Epithelial cell of esophagus (primary cell): ENCODE data around the gene SCAF11.

ENCODE experiments used
- DNase-seq: peaks from one replicate; pipeline ENCODE4 v3.0.0; 2010; ENCODE audit warnings: low read depth
- H3K4me3 ChIP-seq: 2 replicates; pipeline ENCODE4 v1.5.1; 2011; ENCODE audit warnings: mild to moderate bottlenecking, low read length, control low read depth
- TF ChIP-seq, protein P1 (sequence below): IDR thresholded peaks from 2 replicates; pipeline ENCODE4 v1.5.1; 2011; ENCODE audit warnings: low read depth, mild to moderate bottlenecking, low read length, control low read depth, inconsistent platforms; ENCODE audit not compliant: insufficient read depth; ENCODE audit errors: missing control alignments

Gene SCAF11

DNA sequence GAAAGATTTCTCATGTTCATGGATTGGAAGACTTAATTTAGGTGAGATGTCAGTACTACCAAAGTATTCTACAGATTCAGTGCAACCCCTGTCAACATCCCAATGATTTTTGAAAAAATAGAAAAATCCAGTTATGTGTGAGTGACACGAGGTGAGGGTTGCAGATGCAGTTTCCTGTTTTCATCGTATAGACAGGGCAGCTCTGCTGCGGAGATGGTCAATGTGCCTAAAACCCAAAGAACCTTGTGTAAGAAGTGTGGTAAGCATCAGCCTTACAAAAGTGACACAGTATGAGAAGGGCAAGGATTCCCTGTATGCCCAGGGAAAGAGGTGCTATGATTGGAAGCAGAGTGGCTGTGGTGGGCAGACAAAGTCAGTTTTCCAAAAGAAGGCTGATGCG, 94.4 kb downstream of the SCAF11 start:
- TF ChIP-seq, protein P1, sequence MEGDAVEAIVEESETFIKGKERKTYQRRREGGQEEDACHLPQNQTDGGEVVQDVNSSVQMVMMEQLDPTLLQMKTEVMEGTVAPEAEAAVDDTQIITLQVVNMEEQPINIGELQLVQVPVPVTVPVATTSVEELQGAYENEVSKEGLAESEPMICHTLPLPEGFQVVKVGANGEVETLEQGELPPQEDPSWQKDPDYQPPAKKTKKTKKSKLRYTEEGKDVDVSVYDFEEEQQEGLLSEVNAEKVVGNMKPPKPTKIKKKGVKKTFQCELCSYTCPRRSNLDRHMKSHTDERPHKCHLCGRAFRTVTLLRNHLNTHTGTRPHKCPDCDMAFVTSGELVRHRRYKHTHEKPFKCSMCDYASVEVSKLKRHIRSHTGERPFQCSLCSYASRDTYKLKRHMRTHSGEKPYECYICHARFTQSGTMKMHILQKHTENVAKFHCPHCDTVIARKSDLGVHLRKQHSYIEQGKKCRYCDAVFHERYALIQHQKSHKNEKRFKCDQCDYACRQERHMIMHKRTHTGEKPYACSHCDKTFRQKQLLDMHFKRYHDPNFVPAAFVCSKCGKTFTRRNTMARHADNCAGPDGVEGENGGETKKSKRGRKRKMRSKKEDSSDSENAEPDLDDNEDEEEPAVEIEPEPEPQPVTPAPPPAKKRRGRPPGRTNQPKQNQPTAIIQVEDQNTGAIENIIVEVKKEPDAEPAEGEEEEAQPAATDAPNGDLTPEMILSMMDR, result no peak
- H3K4me3 ChIP-seq, result no peak overlapping the region
- DNase-seq, result no peak

DNA sequence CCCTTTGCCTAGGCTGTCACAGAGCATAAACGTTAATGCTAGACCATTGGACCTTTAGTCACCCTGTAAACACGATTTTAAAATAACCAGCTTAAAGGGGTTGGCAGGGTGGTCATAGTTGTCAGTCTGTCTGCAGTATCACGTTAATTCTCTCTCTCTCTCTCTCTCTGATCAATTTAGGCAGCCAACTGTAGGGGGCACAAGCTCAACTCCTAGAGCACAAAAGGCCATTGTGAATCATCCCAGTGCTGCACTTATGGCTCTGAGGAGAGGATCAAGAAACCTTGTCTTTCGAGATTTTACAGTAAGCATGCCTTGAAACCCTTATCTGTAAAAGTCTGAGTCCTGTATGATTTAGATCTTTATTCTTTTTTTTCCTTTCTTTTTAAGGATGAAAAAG, 97.1 kb downstream of the SCAF11 start:
- no peak overlapping the region for H3K4me3 ChIP-seq
- TF ChIP-seq, protein P1, result no peak
- DNase-seq, result peak; percentile 19

DNA sequence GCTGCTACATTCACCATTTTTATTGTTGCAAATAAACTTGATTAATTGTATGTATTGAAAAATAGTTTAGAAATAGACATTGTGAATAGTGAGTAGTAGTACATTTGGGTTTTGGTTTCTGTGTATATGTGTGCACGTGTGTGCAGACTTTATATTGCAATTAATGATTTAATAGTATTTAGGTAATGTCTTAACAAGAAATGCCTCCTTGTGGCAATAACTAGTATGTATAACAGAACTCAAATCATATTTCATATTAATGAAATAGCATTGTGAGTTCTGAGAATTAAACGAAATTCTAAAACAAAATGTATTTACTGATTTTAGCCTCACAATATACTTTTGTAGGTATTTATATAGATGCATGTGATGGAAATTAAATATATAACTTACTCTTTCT, 100.1 kb downstream of the SCAF11 start:
- TF ChIP-seq, protein P1, result no peak
- DNase-seq, result no peak

DNA sequence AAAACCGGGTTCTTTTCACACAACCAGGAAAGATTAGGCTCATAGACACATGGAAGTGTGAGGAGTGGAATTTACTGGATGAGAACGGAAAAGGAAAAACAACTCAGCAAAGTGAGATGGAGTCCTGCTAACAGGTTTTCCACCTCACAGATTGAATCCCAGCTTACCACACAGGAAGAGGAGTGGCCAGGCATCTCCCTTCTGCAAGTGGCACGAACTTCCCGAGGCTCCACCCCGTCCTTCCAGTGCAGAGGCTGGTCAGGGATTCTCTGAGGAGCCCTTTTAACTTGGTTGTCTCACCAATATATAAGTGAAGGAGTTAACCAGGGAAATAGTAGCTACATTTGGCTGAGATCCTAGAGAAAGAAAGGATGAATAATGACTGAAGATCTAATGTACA, 102.8 kb downstream of the SCAF11 start:
- no peak for DNase-seq
- no peak overlapping the region for H3K4me3 ChIP-seq

More for the DNA sequence above, 100.1 kb downstream of the SCAF11 start:
- H3K4me3 ChIP-seq, result no peak overlapping the region

DNA sequence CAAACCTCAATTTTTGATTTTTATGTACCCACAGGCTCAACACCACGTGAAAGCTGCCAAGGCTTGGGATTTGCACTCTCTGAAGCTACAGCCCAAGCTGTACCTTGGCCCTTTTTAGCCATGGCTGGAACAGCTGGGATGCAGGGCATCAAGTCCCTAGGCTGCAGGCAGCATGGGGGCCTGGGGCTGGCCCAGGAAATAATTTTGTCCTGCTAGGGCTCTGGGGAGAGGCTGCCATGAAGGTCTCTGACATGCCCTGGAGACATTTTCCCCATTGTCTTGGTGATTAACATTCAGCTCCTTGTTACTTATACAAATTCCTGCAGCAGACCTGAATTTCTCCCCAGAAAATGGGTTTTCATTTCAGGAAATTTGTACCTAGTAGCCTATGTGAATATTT, 103.7 kb downstream of the SCAF11 start:
- no peak for DNase-seq
- H3K4me3 ChIP-seq, result no peak overlapping the region
- TF ChIP-seq, protein P1, result no peak

More for the DNA sequence above, 102.8 kb downstream of the SCAF11 start:
- TF ChIP-seq, protein P1, result no peak

DNA sequence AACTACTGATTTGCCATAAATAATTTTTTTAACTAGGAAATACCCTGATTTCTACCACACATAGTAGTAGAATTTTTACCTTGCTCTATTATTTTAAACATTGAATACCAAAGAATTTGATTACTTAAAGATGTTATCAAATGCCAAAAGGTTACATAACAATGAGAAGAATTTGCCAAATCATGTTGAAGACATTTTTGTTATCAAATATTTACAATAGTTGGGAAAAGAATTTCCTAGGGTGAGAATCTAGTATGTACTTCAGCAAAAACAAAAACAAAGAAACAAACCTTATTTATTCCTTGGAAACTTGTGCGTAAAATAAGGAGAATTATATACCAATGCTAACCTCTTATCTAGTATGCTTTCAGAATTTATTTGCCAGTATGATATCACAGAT, 107.2 kb downstream of the SCAF11 start:
- no peak overlapping the region for H3K4me3 ChIP-seq
- TF ChIP-seq, protein P1, result no peak
- DNase-seq, result no peak

DNA sequence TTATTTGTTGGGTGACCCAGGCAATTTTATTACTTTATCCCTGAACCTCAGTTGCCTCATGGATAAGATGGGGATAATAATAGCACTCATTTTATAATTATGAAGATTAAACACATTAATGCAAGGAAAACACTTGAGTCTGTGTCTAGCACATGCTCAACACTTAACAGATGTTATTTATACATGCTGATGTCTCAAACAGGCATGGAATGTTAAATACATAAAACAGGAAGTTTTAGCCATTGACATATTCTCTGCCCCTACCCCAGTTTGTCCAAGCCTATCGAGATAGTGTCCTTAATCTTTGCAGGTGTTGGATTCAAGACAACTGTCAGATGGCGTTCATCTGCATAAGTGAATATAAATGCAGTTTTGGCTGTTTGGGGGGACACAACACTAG, 109.8 kb downstream of the SCAF11 start:
- TF ChIP-seq, protein P1, result no peak
- H3K4me3 ChIP-seq, result no peak overlapping the region
- DNase-seq, result no peak
